ENCODE data around the gene AAMP.

GRCh38 chr2:218236829-218237228 is 33.1 kb downstream of the AAMP start:
- TF ChIP-seq TCF7L2 (IDR thresholded peaks at IDR 0.05; ENCODE audit: borderline replicate concordance, low read depth, low read length) (no peak), ZBTB7A (tag by site-specific recombination; IDR thresholded peaks at IDR 0.05; ENCODE audit: low read depth) (no peak), MZF1 (tag by site-specific recombination; IDR thresholded peaks at IDR 0.05; ENCODE audit: borderline replicate concordance) (no peak), CTCF (tag by site-specific recombination; IDR thresholded peaks at IDR 0.05) (no peak), ZNF280D (tag by site-specific recombination; IDR thresholded peaks at IDR 0.05) (no peak), PRDM10 (tag by site-specific recombination; IDR thresholded peaks at IDR 0.05) (no peak), ZNF701 (tag by site-specific recombination; IDR thresholded peaks at IDR 0.05) (no peak), ZNF2 (tag by site-specific recombination; IDR thresholded peaks at IDR 0.05) (no peak), ZBTB8A (tag by site-specific recombination; IDR thresholded peaks at IDR 0.05) (no peak), HOXA7 (CRISPR knock-in tag; IDR thresholded peaks at IDR 0.05; ENCODE audit: borderline replicate concordance) (no peak), ZNF510 (tag by site-specific recombination; IDR thresholded peaks at IDR 0.05; ENCODE audit: insufficient replicate concordance) (no peak)

All from HEK293 (cell line).